EH (cell line): ENCODE measurements around the gene RALGDS.

ENCODE experiments used
- DNase-seq: peaks from one replicate; pipeline ENCODE4 v3.0.0-alpha.2; 2015; ENCODE audit warnings: low read depth

RALGDS gene

DNA sequence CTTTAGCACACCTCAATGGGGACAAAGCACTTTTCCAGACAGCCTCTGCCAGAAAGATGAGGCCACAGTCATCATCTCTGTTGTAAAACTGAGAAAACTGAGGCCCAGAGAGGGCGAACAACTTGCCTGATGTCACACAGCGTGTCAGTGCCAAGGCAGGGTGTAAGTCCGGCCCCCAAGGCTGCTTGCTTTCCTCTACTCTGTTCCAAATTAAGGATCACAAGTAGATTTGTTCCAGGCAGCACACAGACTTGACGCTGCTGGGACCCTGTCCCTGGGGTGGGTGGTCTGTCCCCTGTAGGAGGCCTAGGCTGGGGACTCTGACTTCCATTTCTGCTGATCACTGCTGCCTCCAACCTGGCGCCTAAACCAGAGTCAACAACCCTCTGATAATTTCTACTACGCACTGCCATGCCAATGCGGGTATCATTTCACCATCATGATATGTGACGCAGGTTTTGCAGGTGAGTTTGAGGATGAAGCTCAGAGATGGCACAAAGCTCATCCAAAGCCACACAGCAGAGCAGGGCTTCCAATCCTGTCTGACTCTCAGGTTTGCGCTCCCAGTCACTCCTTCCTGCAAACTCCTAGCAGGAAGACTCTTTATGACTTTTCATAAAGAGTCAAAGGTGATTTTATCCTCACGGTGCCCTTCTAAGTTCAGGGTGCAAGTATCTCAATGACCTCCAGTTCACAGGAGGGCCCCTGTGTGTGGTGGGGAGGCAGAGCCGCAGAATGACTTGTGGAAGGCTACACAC is 13.5 kb upstream of the RALGDS start:
- no peak for DNase-seq

GRCh38 chr9:133133681-133134387 is 12.8 kb upstream of the RALGDS start:
- peak; percentile 97 for DNase-seq

GRCh38 chr9:133132174-133132573 is 11.1 kb upstream of the RALGDS start:
- DNase-seq, result no peak

GRCh38 chr9:133131506-133131905 is 10.5 kb upstream of the RALGDS start:
- no peak for DNase-seq

DNA sequence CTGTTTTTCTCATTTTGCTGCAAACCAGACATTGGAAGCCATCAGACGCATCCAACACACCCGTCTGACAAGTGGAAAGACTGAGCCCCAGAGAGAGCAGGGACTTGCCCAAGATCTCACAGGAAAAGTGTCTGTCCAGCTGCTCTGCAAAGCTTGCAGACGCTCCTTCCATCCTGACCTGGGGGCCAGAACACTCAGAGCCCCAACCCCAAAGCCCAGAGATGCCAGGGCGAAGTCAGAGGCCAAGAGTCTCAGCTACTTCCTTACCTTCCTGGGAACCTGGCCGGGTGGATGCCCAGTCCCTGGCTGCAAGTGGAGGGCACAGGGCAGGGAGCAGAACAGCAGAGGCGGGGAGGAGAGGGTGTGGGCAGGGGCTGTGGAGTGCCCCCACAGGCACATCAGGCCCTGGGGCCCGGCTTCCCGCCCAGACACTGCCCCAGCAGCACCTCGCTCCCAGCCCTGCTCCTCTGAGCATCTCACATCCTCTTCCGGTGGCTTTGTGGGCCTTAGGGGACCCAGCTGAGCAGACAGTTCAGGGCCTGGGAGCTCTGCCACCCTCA is 9.7 kb upstream of the RALGDS start:
- no peak for DNase-seq

DNA sequence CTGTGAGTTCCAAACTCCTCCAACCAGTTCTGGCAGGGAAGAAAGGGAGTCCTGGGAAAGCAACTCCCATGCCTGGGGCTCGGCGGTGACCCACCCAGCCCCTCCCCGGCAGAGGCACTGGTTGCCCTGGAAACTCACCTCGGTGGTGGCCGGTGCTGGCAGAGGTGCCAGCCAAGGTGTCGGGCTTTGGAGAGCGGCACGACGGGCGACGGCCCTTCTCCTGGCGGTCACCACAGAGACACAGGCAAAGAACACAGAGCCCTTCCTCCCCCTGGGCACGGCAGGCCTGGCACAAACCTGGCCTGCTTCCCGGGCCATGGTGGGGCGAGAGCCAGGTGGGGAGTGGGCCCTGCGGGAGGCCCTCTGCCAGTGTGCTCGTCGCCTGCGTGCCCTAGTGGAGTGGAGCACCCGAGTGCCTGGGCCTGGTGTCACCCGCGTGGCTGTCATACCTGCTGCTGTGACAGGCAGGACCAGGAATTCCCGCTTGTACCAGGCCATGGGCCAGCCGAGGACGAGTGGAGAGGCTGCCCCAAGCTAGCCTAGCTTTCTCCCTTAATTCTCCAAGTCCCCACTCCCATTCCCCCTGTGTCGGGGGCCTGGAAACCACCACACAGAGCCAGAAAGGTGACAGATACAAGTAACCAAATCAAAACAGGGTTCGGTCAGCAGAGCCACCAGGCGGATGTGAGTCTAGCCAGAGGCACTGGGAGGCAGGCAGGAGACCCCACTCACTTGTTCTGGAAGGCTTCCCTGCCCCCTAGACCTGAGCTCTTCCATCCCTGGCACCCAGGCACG is 8.2 kb upstream of the RALGDS start:
- DNase-seq, result no peak

DNA sequence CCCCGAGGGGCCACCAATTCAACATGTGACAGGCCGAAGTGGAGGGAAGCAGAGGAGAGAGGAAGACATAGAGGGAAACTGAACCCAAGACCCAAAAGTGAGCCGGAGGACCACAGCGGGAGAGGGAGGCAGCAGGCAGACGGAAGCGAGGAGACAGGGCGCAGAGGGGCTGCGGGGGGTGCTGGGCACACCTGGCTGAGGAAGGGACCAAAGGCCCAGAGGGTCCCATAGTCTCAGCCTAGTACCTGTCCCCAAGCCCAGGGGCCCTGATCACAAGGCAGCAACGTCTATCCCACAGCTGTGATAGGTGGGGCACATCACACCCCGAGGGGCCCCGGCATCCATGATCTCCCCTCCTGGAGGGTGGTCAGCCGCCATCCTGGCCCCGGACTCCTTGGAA is 7.1 kb upstream of the RALGDS start:
- DNase-seq, result no peak

DNA sequence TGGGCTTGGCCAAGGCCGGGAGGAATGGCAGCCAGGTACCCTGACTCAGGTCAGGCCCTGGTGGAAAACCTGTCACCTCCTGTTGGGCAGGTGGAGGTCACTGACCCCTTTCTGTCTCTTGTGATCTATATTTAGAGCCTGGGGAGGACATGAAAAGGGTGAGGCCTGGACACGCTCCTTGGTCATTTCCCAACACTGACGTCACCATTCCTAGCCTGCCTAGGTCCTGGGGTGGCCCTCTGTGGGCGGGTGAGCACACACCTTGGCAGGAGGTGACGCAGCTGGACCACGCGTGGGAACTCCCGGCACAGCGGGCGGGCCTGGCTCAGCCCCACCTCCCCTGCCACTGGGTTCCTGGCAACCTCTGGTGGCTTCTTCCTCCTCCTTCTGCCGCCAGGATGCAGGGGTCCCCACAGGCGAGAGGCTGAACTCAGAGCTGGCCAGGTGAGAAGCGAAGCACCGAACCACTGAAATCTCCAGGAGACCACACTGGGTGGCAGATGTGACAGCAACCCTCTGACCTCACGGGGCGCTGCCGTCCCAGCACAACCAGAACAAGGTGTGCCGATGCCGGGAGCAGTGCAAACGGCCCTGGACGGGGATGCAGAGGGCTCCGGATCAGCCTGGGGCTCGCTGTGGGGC is 6.4 kb upstream of the RALGDS start:
- no peak for DNase-seq

DNA sequence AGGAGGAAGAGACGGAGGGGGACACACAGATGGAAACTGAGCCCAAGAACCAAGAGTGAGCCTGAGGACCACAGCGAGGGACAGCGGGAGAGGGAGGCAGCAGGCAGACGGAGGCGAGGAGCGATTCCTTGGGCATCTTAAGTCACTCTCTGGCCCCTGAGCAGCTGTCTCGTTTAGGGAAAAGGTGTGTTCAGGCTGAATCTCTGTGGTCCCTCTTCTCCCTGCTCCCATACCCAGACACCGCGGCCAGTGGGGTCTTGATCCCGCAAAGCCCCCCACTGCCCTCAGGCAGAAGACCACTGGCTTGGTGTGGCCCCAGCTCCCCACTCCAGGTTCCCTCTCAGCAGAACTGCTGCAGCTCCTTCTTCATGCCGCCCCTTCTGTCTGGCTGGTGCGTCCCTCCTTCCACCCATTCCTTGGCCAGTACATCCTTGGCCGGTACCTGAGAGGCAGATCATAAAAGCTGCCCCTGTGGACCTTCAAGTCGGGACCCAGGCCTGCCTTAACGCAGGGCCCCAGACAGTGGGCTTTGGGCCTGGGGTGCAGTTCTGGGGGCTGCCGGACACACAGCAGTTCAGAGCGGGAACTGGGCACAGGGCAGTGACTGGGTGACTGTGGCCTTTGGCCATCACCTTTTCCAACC is 5.8 kb upstream of the RALGDS start:
- no peak for DNase-seq

- peak; percentile 65 for DNase-seq
Measured at GRCh38 chr9:133125941-133126696, 5.1 kb upstream of the RALGDS start.

DNA sequence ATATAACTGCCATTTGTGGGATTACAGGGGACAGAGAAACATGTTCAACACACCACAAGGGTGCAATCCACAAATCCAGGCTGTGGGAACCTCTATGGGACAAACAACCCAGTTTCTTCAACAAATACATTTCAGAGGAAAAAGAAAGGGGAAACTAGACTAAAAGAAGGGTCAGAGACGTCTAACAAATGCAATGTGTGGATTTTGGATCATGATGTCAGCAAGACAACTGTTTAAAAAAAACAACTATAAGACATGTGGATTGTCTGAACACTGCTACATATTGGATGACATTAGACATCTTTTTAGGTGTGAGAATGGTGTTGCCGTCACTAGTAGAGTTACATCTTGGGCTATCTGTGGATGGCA is 3.9 kb upstream of the RALGDS start:
- DNase-seq, result no peak

DNA sequence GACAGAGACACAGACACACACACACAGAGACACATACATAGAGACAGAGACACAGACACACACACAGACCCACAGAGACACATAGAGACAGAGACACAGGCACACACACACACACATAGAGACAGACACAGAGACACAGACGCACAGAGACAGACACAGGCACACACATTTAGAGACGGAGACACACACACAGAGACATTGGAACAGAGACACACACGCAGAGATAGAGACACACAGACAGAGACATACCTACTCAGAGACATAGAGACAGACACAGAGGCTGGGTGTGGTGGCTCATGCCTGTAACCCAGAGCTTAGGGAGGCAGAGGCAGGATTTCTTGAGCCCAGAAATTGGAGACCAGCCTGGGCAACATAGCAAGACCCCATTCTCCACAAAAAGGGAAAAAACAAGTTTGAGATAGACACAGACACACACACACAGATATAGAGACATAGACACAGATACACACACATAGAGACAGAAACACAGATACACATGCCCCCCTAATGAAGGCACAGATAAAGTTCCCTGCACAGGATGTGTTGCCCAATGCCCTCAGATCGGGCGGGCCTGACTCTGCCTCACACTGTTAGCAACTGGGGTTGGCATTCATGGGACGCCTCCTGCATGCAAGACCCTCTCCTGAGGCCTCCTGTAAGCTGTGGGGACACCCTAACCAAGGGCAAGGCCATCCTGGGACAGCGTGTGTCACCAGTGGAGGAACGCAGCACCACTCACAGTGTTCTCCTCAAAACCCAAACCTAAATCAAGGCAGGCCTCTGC is 3.3 kb upstream of the RALGDS start:
- DNase-seq, result no peak

DNA sequence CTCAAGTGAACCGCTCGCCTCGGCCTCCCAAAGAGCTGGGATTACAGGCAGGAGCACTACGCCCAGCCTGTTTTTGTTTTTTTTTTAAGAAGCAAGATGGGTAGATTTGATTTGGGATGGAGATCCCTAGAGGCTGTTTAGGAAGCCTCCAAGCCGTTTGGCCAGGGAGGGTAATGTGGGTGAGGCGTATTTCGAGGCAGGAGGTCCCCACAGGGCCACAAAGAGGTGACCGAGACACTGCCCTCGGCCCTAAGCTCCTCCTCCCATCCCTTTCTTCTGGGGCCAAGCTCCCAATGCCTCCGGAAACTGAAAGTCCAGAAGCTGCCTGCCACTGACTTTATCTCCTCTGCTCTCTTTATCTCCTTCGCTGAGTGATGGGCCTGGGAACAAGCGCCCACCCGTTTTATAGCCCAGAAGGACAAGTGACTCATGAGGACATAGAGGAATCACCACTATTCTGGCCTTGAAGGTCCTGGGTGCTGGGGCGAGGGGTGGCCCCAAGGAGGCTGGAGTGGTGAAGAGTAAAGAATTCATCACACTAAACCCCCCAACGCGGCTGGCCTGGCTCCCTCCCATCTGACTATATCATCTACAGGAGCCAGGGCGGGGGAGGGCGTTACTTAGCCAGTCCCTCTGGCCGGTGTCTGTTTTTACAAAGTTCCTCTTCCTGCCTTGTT is 2.0 kb upstream of the RALGDS start:
- DNase-seq, result peak; percentile 31

- DNase-seq, result no peak
Measured at GRCh38 chr9:133122605-133122934, 1.5 kb upstream of the RALGDS start.

DNA sequence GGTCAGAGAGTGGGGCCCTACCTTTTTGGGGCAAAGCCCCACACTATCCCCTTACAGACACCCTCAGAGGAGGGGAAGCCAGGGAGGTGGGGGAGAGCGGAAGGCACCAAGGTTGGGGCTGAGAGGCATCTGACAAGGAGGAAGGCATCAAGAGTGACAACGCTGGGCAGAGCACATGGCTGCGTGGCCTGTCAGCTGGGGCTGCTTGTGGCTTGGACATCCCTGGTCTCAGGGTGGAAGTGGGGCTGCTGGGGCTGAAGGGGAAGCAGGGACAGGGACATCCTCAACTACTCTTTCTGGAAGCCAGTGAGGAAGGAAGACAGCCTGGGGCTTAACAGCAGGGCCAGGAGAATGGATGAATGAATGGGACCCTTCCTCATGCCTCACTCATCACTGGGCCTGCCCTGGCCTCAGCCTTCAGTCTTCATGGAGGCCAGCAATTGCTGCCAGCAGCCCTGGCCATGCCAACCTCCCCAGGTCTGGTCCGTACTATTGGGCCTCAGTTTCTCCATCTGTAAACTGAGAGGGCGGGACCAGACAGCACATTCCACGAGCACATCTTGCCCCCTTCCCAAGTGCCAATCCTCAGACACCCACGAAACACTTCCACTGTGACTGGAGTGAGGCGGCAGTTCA is 993 bp upstream of the RALGDS start:
- no peak for DNase-seq

DNA sequence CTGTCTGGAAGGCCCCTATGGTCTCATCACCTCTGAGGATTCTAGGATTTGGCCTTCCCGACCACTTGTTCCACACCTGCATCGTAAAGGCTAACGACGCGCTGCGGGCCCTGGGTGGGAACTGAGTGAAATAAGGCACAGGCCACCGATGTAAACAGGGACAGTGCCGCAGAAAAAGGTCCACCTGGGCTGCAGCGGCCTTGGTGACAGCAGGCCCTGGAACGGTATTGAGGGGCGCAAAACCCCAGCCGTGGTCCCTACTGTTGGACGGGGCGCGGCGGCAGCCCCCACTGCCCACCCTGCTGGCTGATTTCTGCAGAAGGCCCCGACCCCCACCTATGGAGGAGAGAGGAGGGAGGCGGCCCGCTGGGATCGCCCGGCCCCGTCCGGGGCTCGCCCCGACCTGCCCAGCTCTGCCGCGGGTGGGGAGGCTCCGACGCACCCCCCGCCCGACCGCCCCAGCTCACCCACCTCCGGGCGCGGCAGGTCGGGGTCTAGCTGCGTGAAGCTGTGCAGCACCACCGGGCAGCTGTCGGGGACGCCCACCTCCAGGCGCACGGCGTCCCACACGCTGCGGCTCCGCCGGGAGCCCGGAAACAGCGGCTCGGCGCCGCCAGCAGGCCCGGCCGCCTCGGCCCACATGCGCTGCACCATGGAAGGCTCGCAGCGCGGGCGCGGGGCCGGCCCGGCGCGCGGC is 391 bp downstream of the RALGDS start:
- no peak for DNase-seq

GRCh38 chr9:133119846-133120500 is 1.1 kb downstream of the RALGDS start:
- DNase-seq, result peak; percentile 30
